ENCODE measurements around the gene PDZD2.

The PDZD2 gene

DNA sequence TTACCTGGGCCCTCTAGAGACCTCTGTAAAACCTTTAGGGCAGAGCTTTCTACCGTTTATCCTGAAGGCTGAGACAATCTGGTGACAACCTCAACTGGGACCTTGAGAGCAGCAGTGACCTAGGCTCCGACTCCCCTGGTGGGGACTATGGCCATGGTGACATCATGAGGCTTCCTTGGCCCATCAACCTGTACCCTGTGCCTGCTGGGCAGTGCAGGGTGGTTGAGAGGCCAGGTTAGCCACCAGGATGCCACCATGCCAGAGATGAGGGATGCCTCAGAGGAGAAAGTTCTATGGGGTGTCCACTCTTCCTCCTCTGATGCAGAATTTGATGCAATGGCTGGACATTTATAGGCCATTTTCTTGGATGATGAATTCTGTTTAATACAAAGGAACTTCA lies 194.8 kb downstream of the PDZD2 start:
- DNase-seq, result no peak

DNA sequence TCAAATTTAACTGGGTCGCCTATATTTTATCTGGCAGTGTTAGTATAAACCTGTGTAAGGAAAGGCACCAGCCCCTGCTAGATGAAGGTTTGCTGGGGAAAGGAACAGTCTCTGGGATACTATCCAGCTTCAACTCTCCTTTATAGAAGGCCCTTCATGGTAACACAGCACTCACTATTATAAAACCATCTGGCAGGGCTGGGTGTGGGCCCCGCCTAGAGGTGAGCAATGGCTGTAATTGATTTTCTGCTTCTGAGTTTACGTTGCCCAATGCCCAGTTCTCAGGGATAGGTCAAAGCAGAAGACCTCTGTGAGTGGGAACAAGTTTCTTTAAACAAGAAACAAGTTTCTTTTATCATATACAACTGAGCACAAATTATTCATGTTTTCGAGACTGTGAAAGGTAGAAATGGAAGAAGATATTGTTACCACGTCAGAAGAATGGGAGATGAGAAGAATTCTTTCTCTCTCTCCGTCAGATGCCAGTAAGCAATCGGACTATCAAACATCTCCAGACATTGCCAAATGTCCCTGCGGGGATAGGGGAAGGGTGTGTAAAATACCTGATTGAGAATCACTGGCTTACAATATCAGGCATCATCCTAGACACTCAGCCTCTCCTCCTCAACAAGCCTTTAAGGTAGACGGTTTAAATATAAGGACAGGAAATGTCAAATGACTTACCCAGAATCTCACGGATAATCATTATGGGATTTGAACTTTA lies 205.9 kb downstream of the PDZD2 start:
- no peak for DNase-seq

DNA sequence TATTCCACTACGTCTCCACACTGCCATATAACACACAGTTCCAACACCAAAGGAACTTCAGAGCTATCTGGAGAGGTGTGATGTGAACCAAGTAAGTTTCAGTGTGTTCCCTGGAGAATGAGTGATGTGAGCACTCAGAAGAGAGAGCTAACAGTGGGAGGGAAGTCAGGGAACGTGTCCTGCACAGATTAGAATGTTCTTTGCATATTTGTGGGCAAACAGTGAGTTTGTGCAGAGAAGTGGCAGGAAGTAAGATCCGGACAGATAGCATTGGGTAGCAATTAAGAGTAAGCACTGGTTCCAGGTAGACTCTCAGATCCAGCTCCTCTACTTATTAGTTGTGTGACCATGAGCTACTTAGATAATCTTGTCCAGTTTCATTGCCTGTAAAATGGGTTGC lies 206.4 kb downstream of the PDZD2 start:
- DNase-seq, result no peak

- no peak for DNase-seq
Measured at GRCh38 chr5:31846934-31847333, 208.0 kb downstream of the PDZD2 start.

DNA sequence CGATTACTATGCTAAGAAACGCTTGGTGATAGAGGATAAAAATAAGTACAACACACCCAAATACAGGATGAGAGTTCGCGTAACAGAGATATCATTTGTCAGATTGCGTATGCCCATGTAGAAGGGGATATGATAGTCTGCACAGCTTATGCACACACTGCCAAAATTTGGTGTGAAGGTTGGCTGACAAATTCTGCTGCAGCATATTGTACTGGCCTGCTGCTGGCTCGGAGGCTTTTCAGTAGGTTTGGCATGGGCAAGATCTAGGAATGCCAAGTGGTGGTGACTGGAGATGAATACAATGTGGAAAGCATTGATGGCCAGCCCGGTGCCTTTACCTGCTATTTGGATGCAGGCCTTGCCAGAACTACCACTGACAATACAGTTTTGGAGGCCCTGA lies 208.4 kb downstream of the PDZD2 start:
- DNase-seq, result no peak

DNA sequence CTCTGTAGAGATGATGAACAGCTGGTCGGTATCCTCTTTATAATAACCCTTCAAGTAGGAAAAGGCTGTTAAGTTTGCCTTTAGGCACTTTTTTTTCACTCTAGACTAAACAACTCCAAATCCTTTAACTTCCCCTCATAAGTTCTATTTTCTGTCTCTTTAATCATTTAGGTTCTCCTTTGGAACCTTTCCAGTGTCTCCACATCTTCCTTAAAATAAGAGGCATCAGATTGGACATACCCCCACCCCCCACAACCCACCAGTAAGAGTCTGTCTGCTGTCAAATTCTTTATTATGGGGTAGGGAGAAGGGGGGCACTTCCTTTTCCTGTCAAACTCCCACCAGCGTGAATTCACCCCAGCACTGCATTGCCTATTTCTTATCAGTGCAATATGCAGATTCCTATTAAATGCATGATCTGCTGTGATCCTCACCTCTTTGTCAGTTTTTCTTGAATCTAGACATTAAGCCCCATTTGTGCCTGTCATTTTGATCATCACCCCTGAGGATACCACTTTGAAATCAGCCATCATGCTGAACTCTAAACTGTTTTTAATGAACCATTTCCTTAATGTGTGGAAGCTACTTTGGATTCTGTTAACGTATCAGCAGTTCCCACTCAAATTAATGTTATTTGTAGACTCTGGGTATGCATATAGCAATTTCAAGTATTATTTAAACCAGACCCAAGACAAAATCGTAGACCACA lies 212.2 kb downstream of the PDZD2 start:
- DNase-seq, result no peak

- DNase-seq, result no peak
Measured at GRCh38 chr5:31853398-31854135, 214.6 kb downstream of the PDZD2 start.

DNA sequence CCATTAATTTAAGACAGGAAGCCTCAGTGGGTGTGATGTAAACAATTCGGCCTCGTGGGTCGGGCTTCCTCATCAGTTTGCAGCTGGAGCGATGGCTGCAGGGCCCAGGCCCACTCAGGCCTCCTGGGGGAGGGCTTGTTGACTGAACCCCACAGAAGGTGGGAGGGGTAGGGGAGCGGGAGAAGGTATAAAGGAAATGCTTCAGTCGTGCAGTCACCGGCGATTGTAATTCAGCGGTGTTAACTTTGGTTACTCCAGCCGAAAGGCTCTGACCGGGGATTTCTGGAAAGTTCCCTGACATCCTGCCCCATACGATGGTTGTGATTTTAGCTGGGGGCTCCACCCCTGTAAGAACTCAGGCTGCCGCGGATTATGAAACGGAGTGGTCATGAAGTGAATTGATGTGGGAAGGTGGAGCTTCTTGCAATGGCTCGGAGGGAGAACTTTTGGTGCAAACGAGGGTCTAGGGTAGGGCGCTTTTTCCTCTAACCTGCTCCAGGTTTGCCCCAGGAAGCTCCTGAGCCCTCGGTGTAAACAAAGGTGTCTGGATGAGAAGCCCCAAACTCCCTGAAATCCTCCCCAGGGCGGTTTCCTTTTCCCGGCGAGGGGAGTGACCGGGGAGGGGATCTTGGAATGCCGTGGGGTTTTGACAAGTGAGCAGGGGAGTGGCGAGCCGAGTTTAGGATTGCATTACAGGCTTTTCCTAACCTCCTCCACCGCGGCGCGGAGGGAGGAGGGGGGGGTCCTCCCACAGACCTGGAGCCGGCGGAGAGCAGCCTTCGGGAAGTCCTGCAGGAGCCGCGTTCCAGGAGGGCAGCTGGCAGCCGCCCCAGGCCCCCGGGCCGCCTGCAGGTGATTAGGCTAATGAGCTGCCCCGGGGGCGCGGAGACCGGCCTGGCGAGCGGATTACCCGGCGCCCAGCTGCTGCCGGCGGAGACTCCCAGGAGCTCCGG lies 215.5 kb downstream of the PDZD2 start:
- DNase-seq, result no peak

DNA sequence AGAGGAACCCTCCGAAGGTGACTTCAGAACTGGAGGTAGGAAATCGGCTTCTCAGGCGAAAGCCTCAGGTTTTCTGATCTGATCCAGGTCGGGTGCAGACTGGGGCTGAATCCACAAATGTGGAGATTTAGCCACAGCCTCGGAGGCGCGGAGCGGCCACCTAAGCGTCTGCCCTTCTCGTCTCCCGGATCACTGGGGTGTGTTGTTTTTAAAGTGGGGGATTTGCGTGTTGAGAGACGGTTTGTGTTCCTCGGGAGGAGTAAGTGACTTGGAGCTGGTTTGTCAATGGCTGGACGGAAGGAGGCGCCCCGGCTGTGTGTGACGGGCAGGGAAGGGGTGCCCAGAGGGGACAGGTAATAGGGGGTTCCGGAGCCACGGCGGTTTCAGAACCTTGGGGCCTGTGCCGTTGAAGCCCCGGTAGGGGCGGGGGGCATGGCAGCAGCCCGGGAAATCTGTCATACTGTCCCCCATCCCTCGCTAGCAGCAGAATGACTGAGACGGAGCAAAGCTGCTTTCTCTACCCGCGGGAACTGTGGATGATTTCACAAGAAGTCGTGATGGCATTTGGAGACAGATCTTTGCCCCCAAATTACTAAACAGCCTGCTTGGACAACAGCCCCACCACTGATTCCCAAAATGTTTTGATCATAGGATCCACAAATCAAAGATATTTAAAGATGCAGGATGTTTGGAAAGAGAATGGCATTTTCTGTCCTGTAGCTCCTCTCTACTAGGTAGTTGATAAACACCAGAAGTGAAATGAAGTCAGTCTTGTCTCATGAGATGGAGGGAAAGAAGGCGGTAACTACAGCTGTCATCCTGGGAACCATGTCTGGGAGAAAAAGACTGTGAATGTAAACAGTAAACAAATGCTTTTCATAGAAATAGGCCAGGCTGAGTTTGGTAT lies 216.5 kb downstream of the PDZD2 start:
- DNase-seq, result no peak

DNA sequence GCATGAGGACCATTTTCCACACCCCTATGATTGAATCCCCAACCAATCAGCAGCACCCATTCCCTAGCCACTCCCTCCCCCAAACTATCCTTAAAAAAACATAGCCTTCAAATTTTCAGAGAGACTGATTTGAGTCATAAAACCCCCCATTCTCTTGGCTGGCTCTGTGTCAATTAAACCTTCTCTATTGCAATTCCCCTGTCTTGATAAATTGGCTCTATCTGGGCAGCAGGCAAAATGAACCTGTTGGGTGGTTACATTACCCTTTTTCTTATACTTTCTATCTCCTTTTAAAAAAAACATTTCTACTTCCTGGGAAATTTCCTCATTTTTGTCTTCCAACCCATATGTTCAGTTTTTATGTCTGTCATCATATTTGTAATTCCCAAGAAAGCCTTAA lies 220.2 kb downstream of the PDZD2 start:
- DNase-seq, result no peak

DNA sequence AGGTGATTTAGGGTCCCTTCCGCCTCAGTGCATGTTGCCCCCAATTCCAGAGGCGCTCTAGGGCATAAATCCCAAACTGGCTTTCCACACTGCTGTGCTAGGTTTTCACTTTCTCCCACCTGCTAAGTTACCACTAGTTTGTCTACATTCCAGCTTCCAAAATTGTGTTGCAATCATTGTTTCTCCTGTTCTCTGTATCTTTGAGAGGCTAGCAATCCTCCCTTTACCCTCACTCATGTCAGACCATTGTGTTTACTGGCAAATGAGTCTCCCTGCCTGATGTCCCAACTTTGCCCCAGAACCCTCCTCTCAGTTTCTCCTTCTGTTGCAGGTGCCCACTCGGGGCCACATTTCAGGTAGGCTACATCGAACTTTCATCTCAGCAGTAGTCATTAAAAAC lies 221.3 kb downstream of the PDZD2 start:
- no peak for DNase-seq

- no peak for DNase-seq
Measured at GRCh38 chr5:31860726-31861433, 221.9 kb downstream of the PDZD2 start.

- DNase-seq, result no peak
Measured at GRCh38 chr5:31861601-31862000, 222.7 kb downstream of the PDZD2 start.

DNA sequence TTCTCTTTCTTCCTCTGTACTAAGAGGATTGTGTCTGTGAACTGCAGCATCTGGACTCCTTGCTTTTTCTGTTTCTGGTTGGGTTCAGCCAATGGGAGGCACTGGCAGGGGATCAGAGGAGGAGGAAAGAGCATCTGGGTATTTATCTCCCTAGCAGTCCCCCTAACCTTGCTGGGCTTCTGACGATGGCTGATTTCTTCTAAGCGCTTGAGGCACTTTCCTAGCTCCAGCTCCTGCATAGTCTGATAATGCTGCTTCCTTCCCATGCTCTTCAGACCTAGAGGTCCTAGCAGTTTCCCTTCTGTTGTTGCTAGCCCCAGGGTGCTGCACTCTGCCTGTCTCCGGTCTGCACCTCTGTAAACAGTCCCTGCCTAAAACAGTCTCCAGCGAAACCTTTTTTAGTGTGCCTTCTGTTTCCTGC lies 225.1 kb downstream of the PDZD2 start:
- DNase-seq, result no peak

GRCh38 chr5:31866166-31866565 lies 227.2 kb downstream of the PDZD2 start:
- no peak for DNase-seq

DNA sequence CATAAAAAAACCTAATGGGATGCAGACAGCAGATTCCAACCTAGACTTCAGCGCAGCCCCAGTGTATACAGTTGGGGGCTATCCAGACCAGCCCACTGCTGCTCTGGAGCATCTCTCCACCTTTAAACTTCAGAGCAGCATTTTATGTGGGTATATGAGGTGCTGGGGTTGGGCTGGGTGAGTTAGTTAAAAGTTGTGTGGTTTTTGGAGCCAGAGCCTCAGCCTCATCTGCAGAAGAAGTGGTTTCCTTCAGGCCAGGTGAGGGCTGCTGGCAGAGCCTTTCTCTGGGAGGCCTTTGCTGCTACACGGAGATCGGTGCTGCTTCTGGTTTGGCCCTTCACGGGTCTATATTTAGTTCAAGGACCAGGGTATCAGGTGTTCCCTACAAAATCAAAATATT lies 228.3 kb downstream of the PDZD2 start:
- DNase-seq, result no peak

DNA sequence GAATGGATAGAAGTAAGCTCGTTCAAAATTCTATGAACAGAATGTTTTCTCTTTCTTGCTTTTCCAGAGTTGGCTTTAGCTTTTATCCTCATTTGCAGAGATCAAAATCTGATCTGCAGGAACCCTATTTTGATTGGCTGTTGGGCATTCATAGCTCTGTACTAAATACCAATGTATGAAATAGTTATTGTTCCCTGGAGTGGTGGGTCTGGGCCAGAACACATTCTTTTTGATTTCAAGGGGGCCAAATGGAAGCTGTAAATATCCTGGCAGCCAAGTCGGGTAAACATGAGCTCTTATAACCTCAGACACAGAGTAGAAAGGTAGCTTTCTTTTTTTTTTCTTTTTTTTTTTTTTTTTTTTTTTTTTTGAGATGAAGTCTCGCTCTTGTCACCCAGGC lies 241.5 kb downstream of the PDZD2 start:
- no peak for DNase-seq

DNA sequence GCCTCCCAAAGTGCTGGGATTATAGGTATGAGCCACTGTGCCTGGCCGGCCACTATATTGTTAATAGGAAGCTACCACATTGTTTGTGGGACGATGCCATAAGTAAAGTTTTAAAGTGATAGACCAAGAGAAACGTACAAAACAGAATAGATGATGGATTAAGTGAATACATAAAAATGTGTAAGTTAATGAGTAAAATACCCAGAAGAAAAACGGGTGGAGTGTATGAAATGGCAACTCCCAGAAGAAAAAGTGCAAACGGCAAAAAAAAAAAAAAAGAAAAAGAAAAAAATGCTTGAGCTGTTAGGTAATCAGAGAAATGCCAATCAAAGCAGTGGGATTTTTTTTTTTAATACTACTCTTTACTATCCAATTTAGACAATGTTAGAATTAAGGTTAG lies 246.0 kb downstream of the PDZD2 start:
- DNase-seq, result no peak

DNA sequence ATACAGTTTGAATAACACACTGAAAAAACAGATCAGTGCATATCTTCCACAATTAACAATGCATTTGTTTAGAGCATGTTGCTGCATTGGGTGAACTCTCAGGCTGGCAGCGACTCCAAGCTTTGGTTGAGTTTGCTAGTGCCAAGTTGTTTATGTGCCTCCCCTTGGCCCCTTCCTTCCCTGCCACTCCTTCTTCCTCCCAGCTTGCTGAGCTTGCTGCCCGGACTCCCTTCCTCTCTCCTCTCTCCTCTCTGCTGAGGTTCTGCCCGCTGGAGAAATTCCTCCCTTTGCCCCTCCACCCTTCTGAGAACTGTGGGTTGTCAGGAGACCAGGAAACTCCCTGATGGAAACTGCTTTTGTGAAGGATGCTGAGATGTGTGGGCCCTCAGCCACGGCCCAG lies 247.3 kb downstream of the PDZD2 start:
- no peak for DNase-seq

DNA sequence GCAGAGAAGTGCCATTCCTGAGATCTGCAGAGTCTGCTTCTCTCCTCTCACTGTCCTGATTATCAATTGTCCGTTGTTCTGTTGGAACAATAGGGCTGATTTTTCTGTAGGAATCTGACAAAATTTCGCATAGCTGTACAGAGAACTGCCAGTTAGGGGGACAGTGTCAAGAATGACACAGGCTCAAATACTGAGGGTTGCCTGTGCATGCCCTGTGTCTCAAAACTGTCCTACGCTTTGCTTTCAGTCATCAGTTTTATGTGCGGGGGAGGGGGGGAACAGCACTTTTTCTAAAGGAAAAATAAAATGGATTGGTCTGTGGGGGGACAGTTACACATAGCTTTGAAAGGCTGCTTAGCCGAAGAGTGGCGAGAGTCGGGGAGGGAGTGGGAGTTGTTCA lies 248.6 kb downstream of the PDZD2 start:
- DNase-seq, result no peak

GRCh38 chr5:31888564-31888963 lies 249.6 kb downstream of the PDZD2 start:
- no peak for DNase-seq

All from activated CD4-positive, alpha-beta T cell treated with anti-CD3 and anti-CD28 coated beads, Interleukin-2, amount 50 U/mL, for 16 hours (primary cell).